GM19438 (cell line): ENCODE data around the gene SHE.

ENCODE experiments used
- ATAC-seq: cut with Tn5 transposase; IDR thresholded peaks from one replicate; pipeline ENCODE4 v1.9.1; 2021; ENCODE audit warnings: low read depth; ENCODE audit not compliant: unreplicated experiment

The SHE gene

GRCh38 chr1:154453161-154453560 is 49.1 kb downstream of the SHE start:
- no peak for ATAC-seq

- no peak for ATAC-seq
These were observed 53.8 kb downstream of the SHE start for GRCh38 chr1:154448331-154448811.

- ATAC-seq: no peak
These were observed 55.4 kb downstream of the SHE start for GRCh38 chr1:154446789-154447188.

GRCh38 chr1:154446292-154446691 is 55.9 kb downstream of the SHE start:
- no peak for ATAC-seq

- peak; percentile 79 for ATAC-seq
These were observed 57.2 kb downstream of the SHE start for GRCh38 chr1:154445040-154445472.

- no peak for ATAC-seq
These were observed 58.8 kb downstream of the SHE start for GRCh38 chr1:154443274-154444013.

- no peak for ATAC-seq
These were observed 60.0 kb downstream of the SHE start for GRCh38 chr1:154442006-154442740.

- ATAC-seq: no peak
These were observed 60.8 kb downstream of the SHE start for GRCh38 chr1:154441241-154441888.

- peak; percentile 5 for ATAC-seq
These were observed 62.0 kb downstream of the SHE start for GRCh38 chr1:154440036-154440804.

GRCh38 chr1:154436433-154436832 is 65.8 kb downstream of the SHE start:
- ATAC-seq: no peak

- no peak for ATAC-seq
These were observed 66.5 kb downstream of the SHE start for GRCh38 chr1:154435599-154436200.

- ATAC-seq: no peak
These were observed 67.7 kb downstream of the SHE start for GRCh38 chr1:154434346-154435085.

GRCh38 chr1:154433161-154433764 is 68.9 kb downstream of the SHE start:
- ATAC-seq: no peak

- ATAC-seq: no peak
These were observed 70.4 kb downstream of the SHE start for GRCh38 chr1:154431586-154432373.

GRCh38 chr1:154430903-154431302 is 71.3 kb downstream of the SHE start:
- ATAC-seq: no peak

- ATAC-seq: no peak
These were observed 72.2 kb downstream of the SHE start for GRCh38 chr1:154429841-154430611.
